Measurements from ENCODE around the gene CDC42EP1.
"Not testable (repeated sequence)": the region's sequence is repeated elsewhere in the genome, so short reads cannot be mapped to it uniquely, and the experiment has no call there.

The CDC42EP1 gene

GRCh38 chr22:37525746-37526350, 34.4 kb upstream of the CDC42EP1 start:
- no peak for DNase-seq (ENCODE audit: low read depth)
- no peak overlapping the region for H3K4me3 ChIP-seq (ENCODE audit: low read length)
- TF ChIP-seq, protein P1, sequence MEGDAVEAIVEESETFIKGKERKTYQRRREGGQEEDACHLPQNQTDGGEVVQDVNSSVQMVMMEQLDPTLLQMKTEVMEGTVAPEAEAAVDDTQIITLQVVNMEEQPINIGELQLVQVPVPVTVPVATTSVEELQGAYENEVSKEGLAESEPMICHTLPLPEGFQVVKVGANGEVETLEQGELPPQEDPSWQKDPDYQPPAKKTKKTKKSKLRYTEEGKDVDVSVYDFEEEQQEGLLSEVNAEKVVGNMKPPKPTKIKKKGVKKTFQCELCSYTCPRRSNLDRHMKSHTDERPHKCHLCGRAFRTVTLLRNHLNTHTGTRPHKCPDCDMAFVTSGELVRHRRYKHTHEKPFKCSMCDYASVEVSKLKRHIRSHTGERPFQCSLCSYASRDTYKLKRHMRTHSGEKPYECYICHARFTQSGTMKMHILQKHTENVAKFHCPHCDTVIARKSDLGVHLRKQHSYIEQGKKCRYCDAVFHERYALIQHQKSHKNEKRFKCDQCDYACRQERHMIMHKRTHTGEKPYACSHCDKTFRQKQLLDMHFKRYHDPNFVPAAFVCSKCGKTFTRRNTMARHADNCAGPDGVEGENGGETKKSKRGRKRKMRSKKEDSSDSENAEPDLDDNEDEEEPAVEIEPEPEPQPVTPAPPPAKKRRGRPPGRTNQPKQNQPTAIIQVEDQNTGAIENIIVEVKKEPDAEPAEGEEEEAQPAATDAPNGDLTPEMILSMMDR (conservative IDR thresholded peaks at IDR 0.05; ENCODE audit: low read length) = no peak

GRCh38 chr22:37526376-37526775, 33.9 kb upstream of the CDC42EP1 start:
- TF ChIP-seq, protein P1 (conservative IDR thresholded peaks at IDR 0.05; ENCODE audit: low read length) = no peak
- H3K4me3 ChIP-seq (ENCODE audit: low read length) = no peak overlapping the region
- DNase-seq (ENCODE audit: low read depth) = no peak

DNA sequence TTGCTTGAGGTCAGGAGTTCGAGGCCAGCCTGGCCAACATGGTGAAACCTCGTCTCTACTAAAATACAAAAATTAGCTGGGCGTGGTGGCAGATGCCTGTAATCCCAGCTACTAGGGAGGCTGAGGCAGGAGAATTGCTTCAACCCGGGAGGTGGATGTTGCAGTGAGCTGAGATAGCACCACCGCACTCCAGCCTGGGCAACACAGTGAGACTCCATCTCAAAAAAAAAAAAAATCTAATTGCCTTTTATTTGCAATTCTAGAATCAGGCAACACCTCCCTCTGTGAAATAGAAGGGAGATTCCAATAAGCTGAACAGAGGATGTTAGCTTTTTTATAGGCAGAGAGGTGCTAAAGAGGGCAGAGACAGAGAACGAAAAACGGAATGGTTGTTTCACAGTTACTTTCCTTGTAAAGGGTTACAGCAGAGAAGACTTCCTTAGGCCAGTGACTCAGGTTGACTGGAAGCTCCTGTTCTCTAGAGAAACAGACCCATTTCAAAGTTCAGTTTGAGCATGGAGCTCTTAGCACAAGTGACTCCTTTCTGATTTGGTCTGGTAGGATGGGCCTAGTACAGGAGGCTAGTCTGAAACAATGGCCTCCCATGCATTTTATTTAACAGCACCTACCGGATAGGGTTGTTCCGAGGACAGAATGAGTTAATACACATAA, 33.1 kb upstream of the CDC42EP1 start:
- DNase-seq (ENCODE audit: low read depth); H3K4me3 ChIP-seq (ENCODE audit: low read length): not testable (repeated sequence)

GRCh38 chr22:37527952-37528351, 32.3 kb upstream of the CDC42EP1 start:
- H3K4me3 ChIP-seq (ENCODE audit: low read length); DNase-seq (ENCODE audit: low read depth): not testable (repeated sequence)

DNA sequence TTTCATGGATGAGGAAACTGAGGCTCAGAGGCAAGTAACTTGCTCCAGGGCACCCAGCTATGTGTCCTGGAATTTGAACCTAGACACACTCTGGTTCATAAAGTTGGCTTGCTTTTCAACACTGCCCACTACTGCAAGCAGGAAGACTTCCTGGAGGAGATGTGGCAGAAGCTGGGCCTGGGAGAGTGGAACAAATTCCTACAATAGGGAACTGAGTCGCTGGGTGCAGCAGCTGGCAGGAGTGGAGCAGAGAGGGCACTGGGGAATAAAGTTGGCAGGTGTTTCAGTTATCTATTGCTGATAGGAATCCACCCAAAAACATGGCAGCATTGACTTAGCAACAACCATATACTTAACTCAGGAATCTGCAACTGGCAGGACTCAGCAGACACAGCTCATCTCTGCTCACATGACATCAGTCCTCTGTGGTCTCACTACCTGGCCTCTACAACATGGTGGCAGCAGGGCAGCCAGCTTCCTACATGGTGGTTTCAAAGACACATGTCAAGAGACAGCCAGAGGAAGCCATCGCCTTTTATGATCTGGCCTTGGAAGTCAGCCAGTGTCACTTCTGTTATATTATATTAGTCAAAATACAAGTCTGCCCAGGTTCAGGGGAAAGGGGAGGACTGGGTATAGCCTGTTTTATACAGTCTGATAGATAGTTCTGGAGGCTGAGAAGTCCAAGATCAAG, 30.5 kb upstream of the CDC42EP1 start:
- TF ChIP-seq, protein P1 (conservative IDR thresholded peaks at IDR 0.05; ENCODE audit: low read length) = no peak
- DNase-seq (ENCODE audit: low read depth) = no peak
- no peak overlapping the region for H3K4me3 ChIP-seq (ENCODE audit: low read length)

DNA sequence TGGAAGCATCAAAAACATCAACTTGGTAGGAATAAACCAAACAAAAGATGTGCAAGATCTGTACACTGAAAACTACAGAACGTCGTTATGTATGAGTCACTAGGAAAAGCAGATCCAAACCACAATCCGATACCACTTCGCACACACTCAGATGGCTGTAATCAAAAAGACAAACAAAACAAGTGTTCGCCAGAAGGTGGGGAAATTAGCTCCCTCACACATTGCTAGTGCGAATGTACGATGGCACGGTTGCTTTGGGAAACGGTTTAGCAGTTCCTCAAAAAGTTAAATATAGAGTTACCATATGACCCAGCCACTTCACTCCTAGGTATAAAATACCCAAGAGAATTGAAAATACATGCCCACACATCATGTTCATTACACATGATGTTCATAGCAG, 26.3 kb upstream of the CDC42EP1 start:
- TF ChIP-seq, protein P1 (conservative IDR thresholded peaks at IDR 0.05; ENCODE audit: low read length) = no peak; the same call in 1 of the 2 replicates
- no peak overlapping the region for H3K4me3 ChIP-seq (ENCODE audit: low read length)
- peak; percentile 82 for DNase-seq (ENCODE audit: low read depth)

- no peak overlapping the region for H3K4me3 ChIP-seq (ENCODE audit: low read length)
- TF ChIP-seq, protein P1 (conservative IDR thresholded peaks at IDR 0.05; ENCODE audit: low read length) = no peak
- DNase-seq (ENCODE audit: low read depth) = no peak
Observed at GRCh38 chr22:37534445-37534844, 25.8 kb upstream of the CDC42EP1 start.

- TF ChIP-seq, protein P1 (conservative IDR thresholded peaks at IDR 0.05; ENCODE audit: low read length) = no peak
- H3K4me3 ChIP-seq (ENCODE audit: low read length) = no peak overlapping the region
- DNase-seq (ENCODE audit: low read depth) = no peak
Observed at GRCh38 chr22:37535159-37535558, 25.1 kb upstream of the CDC42EP1 start.

All from AG10803 (cell line).